Central memory CD4-positive, alpha-beta T cell (primary cell): ENCODE data around the gene MAMDC2.

Source experiments
- DNase-seq: peaks from one replicate; pipeline ENCODE4 v3.0.0; 2022

MAMDC2 gene

GRCh38 chr9:70065572-70065971 is 21.9 kb downstream of the MAMDC2 start:
- no peak for DNase-seq

GRCh38 chr9:70066418-70066817 is 22.8 kb downstream of the MAMDC2 start:
- no peak for DNase-seq

- DNase-seq: no peak
Observed at GRCh38 chr9:70066874-70067273, 23.2 kb downstream of the MAMDC2 start.

- DNase-seq: no peak
Observed at GRCh38 chr9:70069704-70070103, 26.1 kb downstream of the MAMDC2 start.

- no peak for DNase-seq
Observed at GRCh38 chr9:70073193-70073592, 29.5 kb downstream of the MAMDC2 start.

GRCh38 chr9:70073756-70074155 is 30.1 kb downstream of the MAMDC2 start:
- DNase-seq: no peak

- no peak for DNase-seq
Observed at GRCh38 chr9:70076678-70077077, 33.0 kb downstream of the MAMDC2 start.

- no peak for DNase-seq
Observed at GRCh38 chr9:70079417-70080037, 35.9 kb downstream of the MAMDC2 start.

- DNase-seq: no peak
Observed at GRCh38 chr9:70080481-70081119, 37.0 kb downstream of the MAMDC2 start.

GRCh38 chr9:70081120-70081495 is 37.5 kb downstream of the MAMDC2 start:
- no peak for DNase-seq

GRCh38 chr9:70083429-70083828 is 39.8 kb downstream of the MAMDC2 start:
- no peak for DNase-seq

- no peak for DNase-seq
Observed at GRCh38 chr9:70085241-70085640, 41.6 kb downstream of the MAMDC2 start.

- no peak for DNase-seq
Observed at GRCh38 chr9:70091103-70091502, 47.5 kb downstream of the MAMDC2 start.

- DNase-seq: no peak
Observed at GRCh38 chr9:70091572-70091971, 47.9 kb downstream of the MAMDC2 start.

- DNase-seq: no peak
Observed at GRCh38 chr9:70092190-70092589, 48.5 kb downstream of the MAMDC2 start.

- DNase-seq: no peak
Observed at GRCh38 chr9:70093095-70093494, 49.4 kb downstream of the MAMDC2 start.

- peak; percentile 16 for DNase-seq
Observed at GRCh38 chr9:70093944-70094343, 50.3 kb downstream of the MAMDC2 start.

GRCh38 chr9:70094747-70095146 is 51.1 kb downstream of the MAMDC2 start:
- no peak for DNase-seq

- DNase-seq: no peak
Observed at GRCh38 chr9:70097187-70097586, 53.5 kb downstream of the MAMDC2 start.

GRCh38 chr9:70100362-70100761 is 56.7 kb downstream of the MAMDC2 start:
- no peak for DNase-seq

GRCh38 chr9:70101265-70101664 is 57.6 kb downstream of the MAMDC2 start:
- no peak for DNase-seq

- no peak for DNase-seq
Observed at GRCh38 chr9:70105147-70105546, 61.5 kb downstream of the MAMDC2 start.

GRCh38 chr9:70106571-70106970 is 62.9 kb downstream of the MAMDC2 start:
- DNase-seq: no peak

- no peak for DNase-seq
Observed at GRCh38 chr9:70107558-70107957, 63.9 kb downstream of the MAMDC2 start.

GRCh38 chr9:70108181-70108580 is 64.5 kb downstream of the MAMDC2 start:
- DNase-seq: no peak
